ENCODE measurements around the gene DHX29.
A peak's percentile ranks its signal among the peaks of the same experiment; 100 is the strongest.

Gene DHX29

DNA sequence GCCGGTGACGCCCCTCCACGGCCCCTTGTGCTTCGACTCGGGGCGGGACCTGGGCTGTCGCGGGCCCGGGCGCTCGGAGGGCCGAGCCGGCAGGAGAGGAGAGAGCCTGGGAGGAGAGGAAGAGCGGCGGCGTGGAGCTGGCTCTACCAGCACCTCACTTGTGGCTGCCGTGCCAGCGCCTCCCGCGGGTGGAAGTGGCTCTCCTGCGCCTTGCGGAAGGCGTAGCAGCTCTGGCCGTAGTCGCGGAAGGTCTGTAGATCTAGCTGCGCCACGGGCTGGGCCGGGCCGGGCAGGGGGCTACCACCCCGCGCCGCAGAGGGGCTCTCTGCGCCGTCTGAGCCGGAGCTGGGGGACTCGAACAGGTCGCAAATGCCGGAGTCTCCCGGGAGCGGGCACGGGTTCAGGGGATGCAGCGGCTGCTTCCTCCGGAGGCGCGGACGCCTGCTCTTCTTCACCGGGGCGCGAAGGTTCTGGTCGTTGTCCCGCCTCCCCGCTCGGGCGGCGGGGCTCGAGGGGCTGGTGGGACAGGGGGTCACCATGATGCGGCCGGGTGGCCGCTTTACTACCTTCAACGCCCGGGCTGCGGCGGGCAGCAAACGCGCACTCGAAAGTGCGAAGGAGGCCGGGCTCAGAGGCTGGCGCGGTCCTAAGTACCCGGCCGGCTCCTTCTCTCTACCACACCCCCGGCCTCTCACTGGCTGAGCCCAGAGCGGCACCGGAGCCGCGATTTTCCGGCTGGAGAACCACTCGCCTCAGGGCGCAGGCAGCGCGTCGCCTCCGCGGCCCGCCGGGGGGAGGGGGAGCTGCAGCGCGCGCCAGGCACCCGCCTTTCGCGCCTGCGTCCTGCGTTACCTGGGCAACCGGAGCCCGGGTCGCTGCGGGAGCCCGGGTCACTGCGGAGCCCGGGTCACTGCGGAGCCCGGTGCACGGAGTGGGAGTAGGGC is 74.2 kb downstream of the DHX29 start, which contains the start of gene CCNO (continued):
- TF ChIP-seq, protein P1, sequence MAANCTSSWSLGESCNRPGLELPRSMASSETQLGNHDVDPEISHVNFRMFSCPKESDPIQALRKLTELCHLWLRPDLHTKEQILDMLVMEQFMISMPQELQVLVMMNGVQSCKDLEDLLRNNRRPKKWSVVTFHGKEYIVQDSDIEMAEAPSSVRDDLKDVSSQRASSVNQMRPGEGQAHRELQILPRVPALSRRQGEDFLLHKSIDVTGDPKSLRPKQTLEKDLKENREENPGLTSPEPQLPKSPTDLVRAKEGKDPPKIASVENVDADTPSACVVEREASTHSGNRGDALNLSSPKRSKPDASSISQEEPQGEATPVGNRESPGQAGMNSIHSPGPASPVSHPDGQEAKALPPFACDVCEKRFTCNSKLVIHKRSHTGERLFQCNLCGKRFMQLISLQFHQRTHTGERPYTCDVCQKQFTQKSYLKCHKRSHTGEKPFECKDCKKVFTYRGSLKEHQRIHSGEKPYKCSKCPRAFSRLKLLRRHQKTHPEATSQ (tag by site-specific recombination; IDR thresholded peaks at IDR 0.05) = no peak; the same call in 1 of the 2 replicates
- TF ChIP-seq, protein P2, sequence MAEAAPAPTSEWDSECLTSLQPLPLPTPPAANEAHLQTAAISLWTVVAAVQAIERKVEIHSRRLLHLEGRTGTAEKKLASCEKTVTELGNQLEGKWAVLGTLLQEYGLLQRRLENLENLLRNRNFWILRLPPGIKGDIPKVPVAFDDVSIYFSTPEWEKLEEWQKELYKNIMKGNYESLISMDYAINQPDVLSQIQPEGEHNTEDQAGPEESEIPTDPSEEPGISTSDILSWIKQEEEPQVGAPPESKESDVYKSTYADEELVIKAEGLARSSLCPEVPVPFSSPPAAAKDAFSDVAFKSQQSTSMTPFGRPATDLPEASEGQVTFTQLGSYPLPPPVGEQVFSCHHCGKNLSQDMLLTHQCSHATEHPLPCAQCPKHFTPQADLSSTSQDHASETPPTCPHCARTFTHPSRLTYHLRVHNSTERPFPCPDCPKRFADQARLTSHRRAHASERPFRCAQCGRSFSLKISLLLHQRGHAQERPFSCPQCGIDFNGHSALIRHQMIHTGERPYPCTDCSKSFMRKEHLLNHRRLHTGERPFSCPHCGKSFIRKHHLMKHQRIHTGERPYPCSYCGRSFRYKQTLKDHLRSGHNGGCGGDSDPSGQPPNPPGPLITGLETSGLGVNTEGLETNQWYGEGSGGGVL (tag by site-specific recombination; IDR thresholded peaks at IDR 0.05) = no peak
- TF ChIP-seq ZNF112 (tag by site-specific recombination; IDR thresholded peaks at IDR 0.05) = no peak

DNA sequence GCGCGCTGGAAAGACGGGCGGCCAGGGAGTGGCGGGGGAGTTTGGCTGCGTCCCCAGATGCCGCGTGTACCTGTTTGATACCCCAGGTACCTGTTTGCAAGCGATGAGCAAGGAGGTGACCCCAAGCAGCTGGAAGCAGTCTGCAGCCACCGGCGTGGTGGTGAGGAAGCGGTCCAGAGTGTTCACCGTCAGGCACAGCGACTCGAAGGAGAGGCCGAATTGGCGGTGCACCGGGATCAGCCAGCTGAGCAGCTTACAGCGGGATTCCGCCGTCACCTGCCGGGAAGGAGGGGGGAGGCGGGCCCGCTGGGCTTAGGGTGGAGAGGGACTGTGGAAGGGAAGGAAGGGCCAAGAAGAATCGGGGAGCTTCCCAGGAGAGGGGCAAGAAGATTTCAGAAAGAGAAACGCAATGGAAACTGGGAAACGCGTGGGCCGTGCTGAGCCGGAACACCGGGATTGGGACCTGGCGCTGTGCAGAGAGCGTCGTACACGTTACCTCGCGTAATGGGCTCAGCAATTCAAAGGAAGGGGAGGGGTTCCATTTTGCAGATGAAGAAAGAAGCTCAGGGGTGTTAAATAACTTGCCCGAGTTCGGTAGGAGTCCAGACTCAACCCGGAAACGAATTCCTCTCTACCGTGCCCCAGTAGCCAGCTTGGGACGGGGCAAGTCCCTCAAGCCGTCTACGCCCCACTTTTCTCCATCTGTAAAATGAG is 75.1 kb downstream of the DHX29 start:
- H3K4me3 ChIP-seq (ENCODE audit: low read depth, low read length) = peak overlapping the region; percentile 49
- CTCF ChIA-PET = interaction anchor here (0.6 to 1.6 kb wide), 5 partner anchors 29 to 1367 kb away, joined by 3 to 4 read pairs (median 4); no protein-coding TSS in a partner anchor
- TF ChIP-seq ZNF114 (tag by site-specific recombination; IDR thresholded peaks at IDR 0.05) (no peak), ZSCAN16 (tag by site-specific recombination; IDR thresholded peaks at IDR 0.05) (no peak), WT1 (tag by site-specific recombination; IDR thresholded peaks at IDR 0.05) (0 out of 2 replicates have a peak, but pooled peaks have one; percentile 9), ZNF138 (tag by site-specific recombination; IDR thresholded peaks at IDR 0.05; ENCODE audit: borderline replicate concordance) (no peak), ZNF571 (tag by site-specific recombination; IDR thresholded peaks at IDR 0.05) (no peak), SCRT2 (tag by site-specific recombination; IDR thresholded peaks at IDR 0.05) (peak; percentile 31), ZNF121 (tag by site-specific recombination; IDR thresholded peaks at IDR 0.05) (no peak; the same call in 1 of the 2 replicates)
- TF ChIP-seq, protein P3, sequence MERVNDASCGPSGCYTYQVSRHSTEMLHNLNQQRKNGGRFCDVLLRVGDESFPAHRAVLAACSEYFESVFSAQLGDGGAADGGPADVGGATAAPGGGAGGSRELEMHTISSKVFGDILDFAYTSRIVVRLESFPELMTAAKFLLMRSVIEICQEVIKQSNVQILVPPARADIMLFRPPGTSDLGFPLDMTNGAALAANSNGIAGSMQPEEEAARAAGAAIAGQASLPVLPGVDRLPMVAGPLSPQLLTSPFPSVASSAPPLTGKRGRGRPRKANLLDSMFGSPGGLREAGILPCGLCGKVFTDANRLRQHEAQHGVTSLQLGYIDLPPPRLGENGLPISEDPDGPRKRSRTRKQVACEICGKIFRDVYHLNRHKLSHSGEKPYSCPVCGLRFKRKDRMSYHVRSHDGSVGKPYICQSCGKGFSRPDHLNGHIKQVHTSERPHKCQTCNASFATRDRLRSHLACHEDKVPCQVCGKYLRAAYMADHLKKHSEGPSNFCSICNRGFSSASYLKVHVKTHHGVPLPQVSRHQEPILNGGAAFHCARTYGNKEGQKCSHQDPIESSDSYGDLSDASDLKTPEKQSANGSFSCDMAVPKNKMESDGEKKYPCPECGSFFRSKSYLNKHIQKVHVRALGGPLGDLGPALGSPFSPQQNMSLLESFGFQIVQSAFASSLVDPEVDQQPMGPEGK (tag by site-specific recombination; IDR thresholded peaks at IDR 0.05) = no peak
- TF ChIP-seq, protein P4, sequence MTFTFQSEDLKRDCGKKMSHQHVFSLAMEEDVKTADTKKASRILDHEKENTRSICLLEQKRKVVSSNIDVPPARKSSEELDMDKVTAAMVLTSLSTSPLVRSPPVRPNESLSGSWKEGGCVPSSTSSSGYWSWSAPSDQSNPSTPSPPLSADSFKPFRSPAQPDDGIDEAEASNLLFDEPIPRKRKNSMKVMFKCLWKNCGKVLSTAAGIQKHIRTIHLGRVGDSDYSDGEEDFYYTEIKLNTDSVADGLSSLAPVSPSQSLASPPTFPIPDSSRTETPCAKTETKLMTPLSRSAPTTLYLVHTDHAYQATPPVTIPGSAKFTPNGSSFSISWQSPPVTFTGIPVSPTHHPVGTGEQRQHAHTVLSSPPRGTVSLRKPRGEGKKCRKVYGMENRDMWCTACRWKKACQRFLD (tag by site-specific recombination; IDR thresholded peaks at IDR 0.05) = no peak
- TF ChIP-seq, protein P5, sequence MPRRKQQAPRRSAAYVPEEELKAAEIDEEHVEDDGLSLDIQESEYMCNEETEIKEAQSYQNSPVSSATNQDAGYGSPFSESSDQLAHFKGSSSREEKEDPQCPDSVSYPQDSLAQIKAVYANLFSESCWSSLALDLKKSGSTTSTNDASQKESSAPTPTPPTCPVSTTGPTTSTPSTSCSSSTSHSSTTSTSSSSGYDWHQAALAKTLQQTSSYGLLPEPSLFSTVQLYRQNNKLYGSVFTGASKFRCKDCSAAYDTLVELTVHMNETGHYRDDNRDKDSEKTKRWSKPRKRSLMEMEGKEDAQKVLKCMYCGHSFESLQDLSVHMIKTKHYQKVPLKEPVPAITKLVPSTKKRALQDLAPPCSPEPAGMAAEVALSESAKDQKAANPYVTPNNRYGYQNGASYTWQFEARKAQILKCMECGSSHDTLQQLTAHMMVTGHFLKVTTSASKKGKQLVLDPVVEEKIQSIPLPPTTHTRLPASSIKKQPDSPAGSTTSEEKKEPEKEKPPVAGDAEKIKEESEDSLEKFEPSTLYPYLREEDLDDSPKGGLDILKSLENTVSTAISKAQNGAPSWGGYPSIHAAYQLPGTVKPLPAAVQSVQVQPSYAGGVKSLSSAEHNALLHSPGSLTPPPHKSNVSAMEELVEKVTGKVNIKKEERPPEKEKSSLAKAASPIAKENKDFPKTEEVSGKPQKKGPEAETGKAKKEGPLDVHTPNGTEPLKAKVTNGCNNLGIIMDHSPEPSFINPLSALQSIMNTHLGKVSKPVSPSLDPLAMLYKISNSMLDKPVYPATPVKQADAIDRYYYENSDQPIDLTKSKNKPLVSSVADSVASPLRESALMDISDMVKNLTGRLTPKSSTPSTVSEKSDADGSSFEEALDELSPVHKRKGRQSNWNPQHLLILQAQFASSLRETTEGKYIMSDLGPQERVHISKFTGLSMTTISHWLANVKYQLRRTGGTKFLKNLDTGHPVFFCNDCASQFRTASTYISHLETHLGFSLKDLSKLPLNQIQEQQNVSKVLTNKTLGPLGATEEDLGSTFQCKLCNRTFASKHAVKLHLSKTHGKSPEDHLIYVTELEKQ (tag by site-specific recombination; IDR thresholded peaks at IDR 0.05; ENCODE audit: borderline replicate concordance) = no peak
- TF ChIP-seq, protein P6, sequence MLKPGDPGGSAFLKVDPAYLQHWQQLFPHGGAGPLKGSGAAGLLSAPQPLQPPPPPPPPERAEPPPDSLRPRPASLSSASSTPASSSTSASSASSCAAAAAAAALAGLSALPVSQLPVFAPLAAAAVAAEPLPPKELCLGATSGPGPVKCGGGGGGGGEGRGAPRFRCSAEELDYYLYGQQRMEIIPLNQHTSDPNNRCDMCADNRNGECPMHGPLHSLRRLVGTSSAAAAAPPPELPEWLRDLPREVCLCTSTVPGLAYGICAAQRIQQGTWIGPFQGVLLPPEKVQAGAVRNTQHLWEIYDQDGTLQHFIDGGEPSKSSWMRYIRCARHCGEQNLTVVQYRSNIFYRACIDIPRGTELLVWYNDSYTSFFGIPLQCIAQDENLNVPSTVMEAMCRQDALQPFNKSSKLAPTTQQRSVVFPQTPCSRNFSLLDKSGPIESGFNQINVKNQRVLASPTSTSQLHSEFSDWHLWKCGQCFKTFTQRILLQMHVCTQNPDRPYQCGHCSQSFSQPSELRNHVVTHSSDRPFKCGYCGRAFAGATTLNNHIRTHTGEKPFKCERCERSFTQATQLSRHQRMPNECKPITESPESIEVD (tag by site-specific recombination; IDR thresholded peaks at IDR 0.05) = no peak
- TF ChIP-seq, protein P7, sequence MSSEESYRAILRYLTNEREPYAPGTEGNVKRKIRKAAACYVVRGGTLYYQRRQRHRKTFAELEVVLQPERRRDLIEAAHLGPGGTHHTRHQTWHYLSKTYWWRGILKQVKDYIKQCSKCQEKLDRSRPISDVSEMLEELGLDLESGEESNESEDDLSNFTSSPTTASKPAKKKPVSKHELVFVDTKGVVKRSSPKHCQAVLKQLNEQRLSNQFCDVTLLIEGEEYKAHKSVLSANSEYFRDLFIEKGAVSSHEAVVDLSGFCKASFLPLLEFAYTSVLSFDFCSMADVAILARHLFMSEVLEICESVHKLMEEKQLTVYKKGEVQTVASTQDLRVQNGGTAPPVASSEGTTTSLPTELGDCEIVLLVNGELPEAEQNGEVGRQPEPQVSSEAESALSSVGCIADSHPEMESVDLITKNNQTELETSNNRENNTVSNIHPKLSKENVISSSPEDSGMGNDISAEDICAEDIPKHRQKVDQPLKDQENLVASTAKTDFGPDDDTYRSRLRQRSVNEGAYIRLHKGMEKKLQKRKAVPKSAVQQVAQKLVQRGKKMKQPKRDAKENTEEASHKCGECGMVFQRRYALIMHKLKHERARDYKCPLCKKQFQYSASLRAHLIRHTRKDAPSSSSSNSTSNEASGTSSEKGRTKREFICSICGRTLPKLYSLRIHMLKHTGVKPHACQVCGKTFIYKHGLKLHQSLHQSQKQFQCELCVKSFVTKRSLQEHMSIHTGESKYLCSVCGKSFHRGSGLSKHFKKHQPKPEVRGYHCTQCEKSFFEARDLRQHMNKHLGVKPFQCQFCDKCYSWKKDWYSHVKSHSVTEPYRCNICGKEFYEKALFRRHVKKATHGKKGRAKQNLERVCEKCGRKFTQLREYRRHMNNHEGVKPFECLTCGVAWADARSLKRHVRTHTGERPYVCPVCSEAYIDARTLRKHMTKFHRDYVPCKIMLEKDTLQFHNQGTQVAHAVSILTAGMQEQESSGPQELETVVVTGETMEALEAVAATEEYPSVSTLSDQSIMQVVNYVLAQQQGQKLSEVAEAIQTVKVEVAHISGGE (tag by site-specific recombination; conservative IDR thresholded peaks at IDR 0.05; ENCODE audit: low read depth) = peak; percentile 60

More for the DNA sequence above, 75.1 kb downstream of the DHX29 start:
- Histone ChIP-seq H3K4me1 (ENCODE audit: control insufficient read depth, insufficient read depth, low read length) (no peaks in the 10 kb centered on the region), H3K36me3 (ENCODE audit: control insufficient read depth in 2 of 2, insufficient read depth in 1 of 2, low read length in 2 of 2) (no peaks in the 10 kb centered on the region), H3K9me3 (ENCODE audit: control insufficient read depth, insufficient read depth, low read depth, low read length) (no peaks in the 10 kb centered on the region), H3K27ac (ENCODE audit: extremely low read depth, low read depth, low read length) (peak overlapping the region; percentile 73; the same call in 1 of the 2 replicates)
- POLR2A ChIA-PET = interaction anchor here (0.7 to 5.3 kb wide), 4 partner anchors 56 to 344 kb away, joined by 3 to 38 read pairs (median 4); partner anchors contain the start of genes DHX29 and MTREX

All from HEK293 (cell line).